ENCODE measurements around the gene QTRT2. TPM values are rescaled to one million over a fixed set of nuclear protein-coding genes. Genes with fewer than 3 reads are reported as not detected.

QTRT2 gene
- total and polyA plus RNA-seq, 4 experiments from 2014 or later = 14.3 to 35.7 (median 22.3) TPM

DNA sequence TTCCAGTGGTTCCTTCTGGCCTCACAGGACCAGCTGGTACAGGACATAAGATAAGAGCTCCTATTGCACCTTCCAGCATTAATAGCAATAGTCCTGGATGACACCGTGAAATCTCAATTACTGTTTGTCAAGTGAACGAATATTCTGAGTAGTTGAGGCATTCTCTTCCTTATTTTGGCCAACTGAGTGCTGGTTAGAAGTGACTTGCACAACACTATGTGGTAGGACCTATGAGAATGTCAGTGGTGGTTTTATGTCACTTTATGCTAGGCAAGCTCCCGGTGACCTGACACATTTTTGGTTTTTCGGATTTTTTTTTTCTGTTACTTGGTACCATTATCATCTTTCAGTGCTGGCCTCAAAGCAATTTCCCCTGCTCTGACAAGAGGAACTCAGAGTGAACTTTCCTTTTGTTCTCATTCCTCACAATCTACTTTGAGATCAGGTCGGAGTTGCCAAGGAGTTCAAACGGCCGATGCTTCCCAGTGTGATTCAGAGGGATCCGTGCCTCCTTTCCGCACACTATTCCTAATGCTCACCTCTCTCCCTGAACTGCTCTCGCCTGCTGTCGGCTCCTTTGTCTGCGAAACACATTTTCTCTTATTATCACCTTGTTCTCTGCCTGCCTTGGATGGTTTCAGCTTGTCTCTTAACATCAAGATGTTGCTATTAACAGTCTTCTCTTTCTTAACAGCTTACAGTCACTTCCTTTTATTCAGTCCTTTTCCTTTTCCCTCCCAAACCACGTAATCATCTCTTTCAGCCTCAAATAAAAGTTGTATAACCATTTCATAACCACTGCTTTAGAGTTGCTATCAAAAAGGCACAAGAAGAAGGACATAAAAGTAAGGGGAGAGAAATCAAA lies 35.8 kb downstream of the QTRT2 start:
- no peaks in the 10 kb centered on the region for H3K4me1 ChIP-seq (ENCODE audit: insufficient read depth, low read length)
- Mint-ChIP-seq H3K36me3 (peaks cover 6 to 10% of the 10 kb centered on the region in 2 donors), H3K4me3 (no peak overlapping the region), H3K4me1 (peaks cover 0 to 3% (median 1%) of the 10 kb centered on the region in 4 donors), H3K27me3 (peaks cover 2 to 7% of the 10 kb centered on the region in 2 donors), H3K27ac (no peak overlapping the region), H3K9me3 (peaks cover 0 to 3% (median 0%) of the 10 kb centered on the region in 8 donors)
- H3K27ac ChIP-seq (ENCODE audit: low read depth, low read length) = no peak overlapping the region
- H3K27me3 ChIP-seq (ENCODE audit: insufficient read depth, low read length) = no peaks in the 10 kb centered on the region
- intact Hi-C loops (cut with micrococcal nuclease) = no loop called here
- H3K9me3 ChIP-seq (ENCODE audit: control insufficient read depth in 1 of 2, low read length in 2 of 2) = no peaks in the 10 kb centered on the region
- no peak overlapping the region for H3K4me3 ChIP-seq (ENCODE audit: low read length in 2 of 2)
- H3K36me3 ChIP-seq (ENCODE audit: insufficient read depth, low read length) = no peaks in the 10 kb centered on the region
- ChIA-PET CTCF (ENCODE audit: partially characterized antibody) (interaction anchor here (0.6 kb wide), 1 partner anchor 179 kb away, joined by 3 read pairs; no protein-coding TSS in a partner anchor), POLR2A (ENCODE audit: partially characterized antibody) (no interaction called here)
- DNase-seq = no peak

DNA sequence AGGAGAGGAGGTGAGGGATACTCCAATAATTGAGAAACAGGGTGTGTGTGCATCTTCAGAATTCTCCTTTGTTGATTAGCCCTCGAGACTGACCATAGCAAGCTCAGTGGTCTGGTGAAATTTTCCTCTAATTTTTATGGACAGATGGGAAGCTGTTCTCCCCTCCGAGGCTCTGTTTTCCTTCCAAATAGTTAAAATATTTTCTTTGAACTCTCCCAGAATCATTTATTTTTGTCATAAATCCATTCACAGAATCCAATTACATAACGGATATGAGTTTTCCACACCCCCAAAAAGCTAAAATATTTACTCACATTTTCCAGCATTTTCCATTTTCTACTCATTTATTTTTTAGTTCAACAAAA lies 36.5 kb downstream of the QTRT2 start:
- H3K27me3 ChIP-seq (ENCODE audit: insufficient read depth, low read length) = no peaks in the 10 kb centered on the region
- no peak overlapping the region for H3K27ac Mint-ChIP-seq
- H3K9me3 Mint-ChIP-seq = peaks cover 0 to 3% (median 0%) of the 10 kb centered on the region in 8 donors
- peaks cover 0 to 3% (median 1%) of the 10 kb centered on the region in 4 donors for H3K4me1 Mint-ChIP-seq
- no peaks in the 10 kb centered on the region for H3K4me1 ChIP-seq (ENCODE audit: insufficient read depth, low read length)
- no peaks in the 10 kb centered on the region for H3K36me3 ChIP-seq (ENCODE audit: insufficient read depth, low read length)
- H3K4me3 Mint-ChIP-seq = no peak overlapping the region
- no peak for DNase-seq
- peaks cover 2 to 7% of the 10 kb centered on the region in 2 donors for H3K27me3 Mint-ChIP-seq
- no peak overlapping the region for H3K4me3 ChIP-seq (ENCODE audit: low read length in 2 of 2)
- POLR2A ChIA-PET (ENCODE audit: partially characterized antibody) = no interaction called here
- intact Hi-C loops (cut with micrococcal nuclease) = no loop called here
- no peak overlapping the region for H3K27ac ChIP-seq (ENCODE audit: low read depth, low read length)
- CTCF ChIA-PET (ENCODE audit: partially characterized antibody) = interaction anchor here (0.6 kb wide), 1 partner anchor 180 kb away, joined by 3 read pairs; no protein-coding TSS in a partner anchor
- no peaks in the 10 kb centered on the region for H3K9me3 ChIP-seq (ENCODE audit: control insufficient read depth in 1 of 2, low read length in 2 of 2)
- peaks cover 0 to 4% of the 10 kb centered on the region in 2 donors for H3K36me3 Mint-ChIP-seq

DNA sequence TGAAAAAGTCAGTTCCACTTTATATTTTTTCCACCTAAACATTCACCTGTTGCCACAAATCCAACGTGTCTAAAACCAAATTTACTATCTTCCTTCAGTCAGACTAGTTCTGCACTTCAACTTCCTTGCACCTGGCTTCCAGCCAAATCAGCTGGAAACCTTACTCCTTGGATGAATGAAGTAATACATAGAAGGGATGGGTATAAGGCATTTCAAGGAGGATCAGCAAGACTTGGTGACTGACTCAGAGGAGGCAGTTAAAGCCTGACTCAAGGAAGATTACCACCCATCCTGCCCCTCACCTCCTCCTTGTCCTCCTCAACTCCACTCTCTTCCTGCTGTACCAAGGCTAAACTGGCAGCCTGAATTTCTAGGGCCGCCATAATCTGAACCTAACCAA lies 37.1 kb downstream of the QTRT2 start:
- Histone ChIP-seq H3K9me3 (ENCODE audit: control insufficient read depth in 1 of 2, low read length in 2 of 2) (no peaks in the 10 kb centered on the region), H3K36me3 (ENCODE audit: insufficient read depth, low read length) (no peaks in the 10 kb centered on the region), H3K4me3 (ENCODE audit: low read length in 2 of 2) (no peak overlapping the region), H3K27me3 (ENCODE audit: insufficient read depth, low read length) (no peaks in the 10 kb centered on the region), H3K4me1 (ENCODE audit: insufficient read depth, low read length) (no peaks in the 10 kb centered on the region), H3K27ac (ENCODE audit: low read depth, low read length) (no peak overlapping the region)
- H3K27me3 Mint-ChIP-seq = peaks cover 4 to 7% of the 10 kb centered on the region in 2 donors
- ChIA-PET CTCF (ENCODE audit: partially characterized antibody) (no interaction called here), POLR2A (ENCODE audit: partially characterized antibody) (no interaction called here)
- H3K4me1 Mint-ChIP-seq = peaks cover 0 to 3% (median 1%) of the 10 kb centered on the region in 4 donors
- no peak for DNase-seq
- no peak overlapping the region for H3K4me3 Mint-ChIP-seq
- no peak overlapping the region for H3K27ac Mint-ChIP-seq
- intact Hi-C loops (cut with micrococcal nuclease) = no loop called here
- peaks cover 0 to 3% (median 0%) of the 10 kb centered on the region in 8 donors for H3K9me3 Mint-ChIP-seq
- peaks cover 0 to under 1% of the 10 kb centered on the region in 2 donors for H3K36me3 Mint-ChIP-seq

DNA sequence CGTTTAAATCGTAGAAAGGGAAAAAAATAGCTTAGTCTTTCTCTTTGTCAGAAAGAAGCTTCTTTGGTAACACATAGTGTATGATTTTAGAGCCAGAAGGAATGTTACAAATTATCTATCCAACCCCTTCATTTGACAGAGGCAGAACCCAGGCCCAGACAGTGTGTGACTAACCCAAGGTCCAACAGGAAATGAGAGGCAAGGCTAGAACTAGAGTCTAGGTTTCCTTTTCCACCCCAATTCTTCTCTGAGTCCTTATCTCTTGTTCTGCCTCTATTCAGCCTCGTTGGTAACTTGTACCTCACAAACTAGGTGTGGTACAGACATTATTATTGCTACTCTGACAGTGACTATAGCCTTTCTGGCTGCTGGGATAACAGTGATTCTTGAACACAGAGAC lies 39.3 kb downstream of the QTRT2 start:
- no peaks in the 10 kb centered on the region for H3K4me1 ChIP-seq (ENCODE audit: insufficient read depth, low read length)
- Mint-ChIP-seq H3K9me3 (peaks cover 0 to 3% (median 0%) of the 10 kb centered on the region in 8 donors), H3K27me3 (peaks cover 4 to 8% of the 10 kb centered on the region in 2 donors), H3K27ac (no peak overlapping the region), H3K4me1 (peaks cover 0 to 3% (median 1%) of the 10 kb centered on the region in 4 donors), H3K36me3 (no peaks in the 10 kb centered on the region), H3K4me3 (no peak overlapping the region)
- POLR2A ChIA-PET (ENCODE audit: partially characterized antibody) = no interaction called here
- DNase-seq = no peak
- CTCF ChIA-PET (ENCODE audit: partially characterized antibody) = no interaction called here
- H3K27ac ChIP-seq (ENCODE audit: low read depth, low read length) = no peak overlapping the region
- no peaks in the 10 kb centered on the region for H3K9me3 ChIP-seq (ENCODE audit: control insufficient read depth in 1 of 2, low read length in 2 of 2)
- H3K4me3 ChIP-seq (ENCODE audit: low read length in 2 of 2) = no peak overlapping the region
- no peaks in the 10 kb centered on the region for H3K36me3 ChIP-seq (ENCODE audit: insufficient read depth, low read length)
- H3K27me3 ChIP-seq (ENCODE audit: insufficient read depth, low read length) = no peaks in the 10 kb centered on the region
- intact Hi-C loops (cut with micrococcal nuclease) = no loop called here

DNA sequence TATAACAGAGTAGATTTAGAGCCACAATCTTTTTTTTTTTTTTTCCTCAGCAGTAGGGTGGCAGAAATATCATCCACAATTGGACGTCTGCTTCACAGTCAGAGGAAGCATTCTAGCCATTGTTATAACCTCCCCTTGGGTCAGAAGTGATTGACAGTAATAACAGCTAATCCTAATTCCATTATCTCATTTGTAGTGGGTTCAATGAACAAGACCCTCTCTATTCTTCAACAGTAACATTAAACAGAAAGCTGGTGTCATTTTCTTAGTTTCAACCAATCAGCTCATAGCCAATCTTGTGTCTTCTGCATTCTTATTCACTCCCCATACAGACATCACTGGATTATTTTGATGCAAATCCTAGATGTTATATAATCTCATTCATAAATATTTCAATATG lies 44.6 kb downstream of the QTRT2 start:
- Histone ChIP-seq H3K4me3 (ENCODE audit: low read length in 2 of 2) (no peak overlapping the region), H3K27me3 (ENCODE audit: insufficient read depth, low read length) (no peaks in the 10 kb centered on the region), H3K9me3 (ENCODE audit: control insufficient read depth in 1 of 2, low read length in 2 of 2) (no peaks in the 10 kb centered on the region), H3K27ac (ENCODE audit: low read depth, low read length) (no peak overlapping the region), H3K4me1 (ENCODE audit: insufficient read depth, low read length) (no peaks in the 10 kb centered on the region), H3K36me3 (ENCODE audit: insufficient read depth, low read length) (no peaks in the 10 kb centered on the region)
- no peak for DNase-seq
- H3K27me3 Mint-ChIP-seq = peaks cover 4 to 9% of the 10 kb centered on the region in 2 donors
- H3K36me3 Mint-ChIP-seq = no peaks in the 10 kb centered on the region
- ChIA-PET CTCF (ENCODE audit: partially characterized antibody) (no interaction called here), POLR2A (ENCODE audit: partially characterized antibody) (no interaction called here)
- H3K9me3 Mint-ChIP-seq = peaks cover 0 to 2% (median 0%) of the 10 kb centered on the region in 8 donors
- no peak overlapping the region for H3K4me3 Mint-ChIP-seq
- no peak overlapping the region for H3K27ac Mint-ChIP-seq
- intact Hi-C loops (cut with micrococcal nuclease) = no loop called here
- H3K4me1 Mint-ChIP-seq = no peaks in the 10 kb centered on the region

DNA sequence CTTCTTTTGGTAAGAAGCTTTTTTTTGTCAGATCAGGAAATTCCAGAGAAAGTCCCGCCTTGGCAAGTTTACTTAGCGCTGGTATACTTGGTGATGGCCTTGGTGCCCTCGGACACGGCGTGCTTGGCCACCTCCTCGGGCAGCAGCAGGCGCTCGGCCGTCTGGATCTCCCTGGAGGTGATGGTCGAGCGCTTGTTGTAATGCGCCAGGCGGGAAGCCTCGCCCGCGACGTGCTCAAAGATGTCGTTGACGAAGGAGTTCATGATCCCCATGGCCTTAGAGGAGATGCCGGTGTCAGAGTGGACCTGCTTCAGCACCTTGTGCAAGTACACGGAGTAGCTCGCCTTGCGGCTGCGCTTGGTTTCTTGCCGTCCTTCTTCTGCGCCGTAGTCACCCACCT lies 46.6 kb downstream of the QTRT2 start:
- CTCF ChIA-PET (ENCODE audit: partially characterized antibody) = no interaction called here
- Mint-ChIP-seq H3K4me3 (no peak overlapping the region), H3K27me3 (peaks cover under 1 to 7% of the 10 kb centered on the region in 2 donors), H3K36me3 (no peaks in the 10 kb centered on the region), H3K27ac (no peak overlapping the region), H3K9me3 (peaks cover 0 to 2% (median 0%) of the 10 kb centered on the region in 8 donors), H3K4me1 (no peaks in the 10 kb centered on the region)
- Histone ChIP-seq H3K27me3 (ENCODE audit: insufficient read depth, low read length) (no peaks in the 10 kb centered on the region), H3K36me3 (ENCODE audit: insufficient read depth, low read length) (no peaks in the 10 kb centered on the region), H3K4me3 (ENCODE audit: low read length in 2 of 2) (no peak overlapping the region), H3K9me3 (ENCODE audit: control insufficient read depth in 1 of 2, low read length in 2 of 2) (no peaks in the 10 kb centered on the region), H3K4me1 (ENCODE audit: insufficient read depth, low read length) (no peaks in the 10 kb centered on the region), H3K27ac (ENCODE audit: low read depth, low read length) (no peak overlapping the region)
- intact Hi-C loops (cut with micrococcal nuclease) = no loop called here
- POLR2A ChIA-PET (ENCODE audit: partially characterized antibody) = no interaction called here
- no peak for DNase-seq

DNA sequence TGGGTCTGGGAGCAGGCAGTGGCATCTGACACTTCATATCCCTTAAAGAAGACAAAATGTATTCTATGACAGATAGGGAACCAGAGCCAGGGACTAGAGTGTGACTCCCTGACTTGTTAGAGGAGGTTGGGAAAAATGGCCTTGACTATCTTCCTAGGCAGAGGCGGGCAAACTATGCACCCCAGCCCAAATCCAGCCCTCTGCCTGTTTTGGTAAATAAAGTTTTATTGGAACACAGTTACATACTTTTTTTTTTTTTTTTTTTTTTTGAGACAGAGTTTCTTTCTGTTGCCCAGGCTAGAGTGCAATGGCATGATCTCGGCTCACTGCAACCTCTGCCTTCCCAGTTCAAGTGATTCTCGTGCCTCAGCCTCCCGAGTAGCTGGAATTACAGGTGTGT lies 47.3 kb downstream of the QTRT2 start:
- no peaks in the 10 kb centered on the region for H3K4me1 ChIP-seq (ENCODE audit: insufficient read depth, low read length)
- H3K27ac ChIP-seq (ENCODE audit: low read depth, low read length) = no peak overlapping the region
- no peak overlapping the region for H3K4me3 ChIP-seq (ENCODE audit: low read length in 2 of 2)
- intact Hi-C loops (cut with micrococcal nuclease) = no loop called here
- DNase-seq = no peak
- ChIA-PET POLR2A (ENCODE audit: partially characterized antibody) (no interaction called here), CTCF (ENCODE audit: partially characterized antibody) (interaction anchor here (0.6 kb wide), 1 partner anchor 1015 kb away, joined by 5 read pairs; no protein-coding TSS in a partner anchor)
- no peaks in the 10 kb centered on the region for H3K9me3 ChIP-seq (ENCODE audit: control insufficient read depth in 1 of 2, low read length in 2 of 2)
- no peaks in the 10 kb centered on the region for H3K27me3 ChIP-seq (ENCODE audit: insufficient read depth, low read length)
- no peaks in the 10 kb centered on the region for H3K36me3 ChIP-seq (ENCODE audit: insufficient read depth, low read length)
- Mint-ChIP-seq H3K36me3 (no peaks in the 10 kb centered on the region), H3K4me3 (no peak overlapping the region), H3K27ac (no peak overlapping the region), H3K27me3 (peaks cover 0 to 7% of the 10 kb centered on the region in 2 donors), H3K9me3 (peaks cover 0 to 2% (median 0%) of the 10 kb centered on the region in 8 donors), H3K4me1 (no peaks in the 10 kb centered on the region)

All from CD4-positive, alpha-beta memory T cell (primary cell).